Tibial nerve (tissue), 4 donors: Measurements from ENCODE around the gene VWF. TPM values are rescaled to one million over a fixed set of nuclear protein-coding genes. Genes with fewer than 3 reads are reported as not detected.
"Not testable (repeated sequence)": the region's sequence is repeated elsewhere in the genome, so short reads cannot be mapped to it uniquely, and the experiment has no call there.

Experiments
- DNase-seq, 2 donors: peaks; one replicate each; pipeline ENCODE4 v3.0.0-alpha.2; 2019; ENCODE audit warnings: low spot score in 2 of 2
- H3K27ac ChIP-seq, 4 donors: fragments of 200-600 bp; sonication (generic) in 3 of 4; one replicate each; pipeline ENCODE4 v1.5.1; 2017 to 2019; ENCODE audit warnings: mild to moderate bottlenecking in 1 of 4
- H3K27me3 ChIP-seq, 2 donors: fragments of 200-600 bp; sonication (generic) in 1 of 2; one replicate each; pipeline versions ENCODE4 v1.5.1 to v1.6.0; 2017 to 2019
- H3K36me3 ChIP-seq, 3 donors: fragments of 200-600 bp; sonication (generic); one replicate each; pipeline ENCODE4 v1.5.1; 2018 to 2019
- H3K4me1 ChIP-seq, 4 donors: fragments of 200-600 bp; sonication (generic) in 3 of 4; one replicate each; pipeline ENCODE4 v1.5.1; 2017 to 2019
- H3K4me3 ChIP-seq, 4 donors: fragments of 200-600 bp; sonication (generic) in 3 of 4; one replicate each; pipeline ENCODE4 v1.5.1; 2017 to 2019; ENCODE audit warnings: mild to moderate bottlenecking in 1 of 4, moderate library complexity in 1 of 4
- H3K9me3 ChIP-seq, 4 donors: fragments of 200-600 bp; sonication (generic) in 3 of 4; one replicate each; pipeline ENCODE4 v1.5.1; 2017 to 2019
- EP300 ChIP-seq, 2 donors: sonication (generic); formaldehyde crosslinking; IDR thresholded peaks; one replicate each; pipeline ENCODE4 v1.6.1; 2017; ENCODE audit warnings: antibody characterized with exemption in 2 of 2, mild to moderate bottlenecking in 1 of 2
- POLR2A ChIP-seq, 2 donors: fragments of 450-650 bp; IDR thresholded peaks; one replicate each; pipeline ENCODE4 v1.6.1; 2017; ENCODE audit warnings: antibody characterized with exemption in 2 of 2, mild to moderate bottlenecking in 2 of 2, moderate library complexity in 2 of 2
- WGBS, 2 donors: methylation state at CpG; one replicate each; pipeline ENCODE4 v1.1.5; 2018; 5-methylcytosine and 5-hydroxymethylcytosine counted together
- total RNA-seq, 4 donors: library from RNA; depleted of rRNA; stranded (reverse); fragments of >200 nt; gene quantifications; one replicate each; pipeline ENCODE4 v1.1.0, GENCODE V29; 2016
- TF ChIP-seq, protein P1 (sequence below), 5 experiments: fragments of 200-600 bp in 3 of 5; fragments of 450-650 bp in 2 of 5; sonication (generic) in 3 of 5; IDR thresholded peaks; one replicate each; pipeline ENCODE4 v1.5.1; 2016 to 2019; ENCODE audit warnings: antibody characterized with exemption in 5 of 5, mild to moderate bottlenecking in 3 of 5, moderate library complexity in 2 of 5

Gene VWF
- total RNA-seq, 4 donors from 2014 or later = 82.7 to 311 (median 214) TPM

DNA sequence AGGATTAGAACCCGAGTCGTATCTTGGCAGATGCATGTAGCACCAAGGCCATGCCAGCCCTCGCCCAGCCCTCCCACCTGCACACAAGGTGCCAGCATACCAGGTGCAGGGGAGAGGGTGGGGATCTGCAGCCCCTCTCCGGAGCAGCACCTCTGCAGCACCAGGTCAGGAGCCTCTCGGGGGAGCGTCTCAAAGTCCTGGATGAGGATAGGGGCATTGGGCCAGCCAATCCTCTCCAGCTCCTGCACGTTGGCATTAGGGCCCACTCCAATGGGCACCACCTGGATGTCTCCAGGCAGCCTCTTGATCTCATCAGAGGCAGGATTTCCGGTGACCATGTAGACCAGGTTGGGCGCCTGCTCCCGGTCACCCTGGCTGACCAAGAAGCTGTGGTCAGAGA lies 106.2 kb downstream of the VWF start:
- no peaks in the 10 kb centered on the region for H3K4me1 ChIP-seq
- H3K27me3 ChIP-seq = no peaks in the 10 kb centered on the region
- no peak overlapping the region for H3K4me3 ChIP-seq
- no peak for DNase-seq
- no peak overlapping the region for H3K27ac ChIP-seq
- no peaks in the 10 kb centered on the region for H3K9me3 ChIP-seq
- peaks cover 0 to 4% (median 0%) of the 10 kb centered on the region in 3 donors for H3K36me3 ChIP-seq
- WGBS, 2 donors = 89 to 93% methylated on average over 7 to 9 of the region's 10 CpGs
- TF ChIP-seq, protein P1, sequence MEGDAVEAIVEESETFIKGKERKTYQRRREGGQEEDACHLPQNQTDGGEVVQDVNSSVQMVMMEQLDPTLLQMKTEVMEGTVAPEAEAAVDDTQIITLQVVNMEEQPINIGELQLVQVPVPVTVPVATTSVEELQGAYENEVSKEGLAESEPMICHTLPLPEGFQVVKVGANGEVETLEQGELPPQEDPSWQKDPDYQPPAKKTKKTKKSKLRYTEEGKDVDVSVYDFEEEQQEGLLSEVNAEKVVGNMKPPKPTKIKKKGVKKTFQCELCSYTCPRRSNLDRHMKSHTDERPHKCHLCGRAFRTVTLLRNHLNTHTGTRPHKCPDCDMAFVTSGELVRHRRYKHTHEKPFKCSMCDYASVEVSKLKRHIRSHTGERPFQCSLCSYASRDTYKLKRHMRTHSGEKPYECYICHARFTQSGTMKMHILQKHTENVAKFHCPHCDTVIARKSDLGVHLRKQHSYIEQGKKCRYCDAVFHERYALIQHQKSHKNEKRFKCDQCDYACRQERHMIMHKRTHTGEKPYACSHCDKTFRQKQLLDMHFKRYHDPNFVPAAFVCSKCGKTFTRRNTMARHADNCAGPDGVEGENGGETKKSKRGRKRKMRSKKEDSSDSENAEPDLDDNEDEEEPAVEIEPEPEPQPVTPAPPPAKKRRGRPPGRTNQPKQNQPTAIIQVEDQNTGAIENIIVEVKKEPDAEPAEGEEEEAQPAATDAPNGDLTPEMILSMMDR (IDR thresholded peaks at IDR 0.05) = no peak
- TF ChIP-seq EP300 (IDR thresholded peaks at IDR 0.05) (no peak), POLR2A (IDR thresholded peaks at IDR 0.05) (no peak)

DNA sequence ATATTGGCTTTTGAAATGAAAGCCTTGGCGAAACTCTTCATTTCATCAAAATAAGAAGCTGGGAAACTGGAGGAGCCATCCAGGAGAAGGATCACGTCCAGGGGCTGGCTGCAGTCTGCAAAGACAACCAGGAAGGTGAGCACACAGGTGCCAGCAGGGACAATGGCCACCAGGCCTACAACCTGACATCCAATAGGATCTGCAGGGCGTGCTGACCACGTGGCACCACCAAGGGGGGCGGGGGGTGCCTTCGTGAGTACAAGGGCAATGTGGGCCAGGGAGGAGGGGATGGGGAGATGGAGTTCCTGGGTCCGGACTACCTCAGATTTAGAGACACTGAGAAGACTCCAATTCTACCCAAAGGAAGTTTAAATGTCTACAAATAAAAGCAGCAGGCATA lies 107.7 kb downstream of the VWF start:
- no peak overlapping the region for H3K4me3 ChIP-seq
- no peak overlapping the region for H3K27ac ChIP-seq
- 70 to 85% methylated on average over 7 of the region's 7 CpGs for WGBS, 2 donors
- H3K27me3 ChIP-seq = no peaks in the 10 kb centered on the region
- TF ChIP-seq EP300 (IDR thresholded peaks at IDR 0.05) (no peak), POLR2A (IDR thresholded peaks at IDR 0.05) (no peak)
- TF ChIP-seq, protein P1 (IDR thresholded peaks at IDR 0.05) = no peak
- peaks cover 0 to 7% (median 0%) of the 10 kb centered on the region in 3 donors for H3K36me3 ChIP-seq
- DNase-seq = no peak
- no peaks in the 10 kb centered on the region for H3K9me3 ChIP-seq
- no peaks in the 10 kb centered on the region for H3K4me1 ChIP-seq

DNA sequence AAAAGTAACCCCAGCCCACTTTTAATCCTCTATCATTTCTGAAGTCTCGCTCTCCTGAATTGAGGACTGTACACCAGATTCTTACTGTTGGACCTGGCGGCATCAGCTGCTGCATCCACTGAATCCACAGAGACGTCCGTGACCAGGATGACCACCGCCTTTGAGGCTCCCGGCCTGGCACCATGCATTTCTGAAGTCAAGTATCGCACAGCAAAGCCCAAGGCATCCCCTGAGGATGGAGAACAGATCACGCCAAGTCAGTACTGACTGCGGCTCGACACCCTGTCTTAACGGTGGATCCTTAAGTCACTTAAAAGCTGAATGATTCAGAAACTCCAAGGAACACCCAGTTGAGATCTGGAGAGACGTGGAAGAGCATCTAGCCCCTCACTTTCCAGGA lies 108.5 kb downstream of the VWF start:
- H3K4me3 ChIP-seq, DNase-seq, H3K27me3 ChIP-seq, H3K9me3 ChIP-seq, H3K36me3 ChIP-seq, H3K27ac ChIP-seq, H3K4me1 ChIP-seq: not testable (repeated sequence)
- 93 to 96% methylated on average over 12 of the region's 12 CpGs for WGBS, 2 donors

DNA sequence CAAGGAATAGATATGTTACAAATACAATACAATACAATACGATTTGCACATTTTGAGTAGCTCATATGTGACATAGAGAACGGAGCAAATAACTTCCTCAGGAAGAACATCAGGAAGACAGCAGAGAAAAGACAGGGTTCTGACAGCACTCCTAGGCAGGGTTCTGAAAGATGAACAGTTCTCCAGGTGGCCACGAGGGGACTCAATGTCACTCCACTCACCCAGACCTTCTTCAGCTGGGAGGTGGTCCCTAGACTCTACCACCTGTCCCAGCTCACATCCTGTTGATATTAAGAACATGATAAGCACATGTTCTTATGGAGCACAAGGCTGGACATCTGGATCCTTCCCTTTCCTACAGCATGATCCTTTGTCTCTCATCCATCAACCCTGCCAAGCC lies 109.2 kb downstream of the VWF start:
- not testable (repeated sequence) for H3K36me3 ChIP-seq, H3K27me3 ChIP-seq, DNase-seq, H3K4me3 ChIP-seq, H3K27ac ChIP-seq, H3K9me3 ChIP-seq, H3K4me1 ChIP-seq
- WGBS, 2 donors = 56 to 65% methylated on average over 3 of the region's 3 CpGs

DNA sequence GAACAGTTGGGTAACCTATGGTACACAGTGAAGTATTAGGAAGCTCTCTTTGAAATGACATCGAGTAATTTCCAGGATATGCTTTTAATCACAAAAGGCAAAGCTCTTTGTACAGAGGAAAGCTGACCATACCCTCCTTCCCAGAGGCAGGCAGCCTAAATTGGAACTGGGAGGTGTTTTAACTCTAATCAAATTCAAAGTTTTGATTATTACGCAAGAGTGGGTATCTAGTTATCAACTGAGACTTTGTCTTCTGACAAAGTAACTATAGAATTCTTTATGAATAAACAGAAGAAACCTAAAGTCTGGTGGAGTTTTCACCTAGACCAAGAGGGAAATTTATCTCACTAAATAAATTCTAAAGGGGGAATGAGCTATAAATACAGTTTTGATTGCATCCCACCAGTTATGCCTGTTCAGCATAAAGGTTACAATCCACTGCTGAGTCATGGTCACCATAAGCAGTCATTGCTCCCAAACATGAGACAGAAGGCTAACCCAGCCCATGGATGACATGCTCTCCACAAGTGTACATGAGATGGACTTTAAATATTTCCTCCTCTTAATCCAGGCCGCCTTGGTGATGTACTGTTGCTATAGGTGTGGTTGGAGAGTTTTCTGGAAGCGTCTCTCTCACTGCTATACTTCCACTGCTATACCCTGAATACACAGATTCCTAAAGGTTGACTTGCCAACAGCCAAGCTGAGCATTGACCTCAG lies 113.7 kb downstream of the VWF start:
- H3K36me3 ChIP-seq, H3K27me3 ChIP-seq, H3K9me3 ChIP-seq, H3K27ac ChIP-seq, H3K4me1 ChIP-seq, H3K4me3 ChIP-seq, DNase-seq: not testable (repeated sequence)
- 83 to 88% methylated on average over 4 of the region's 4 CpGs for WGBS, 2 donors

DNA sequence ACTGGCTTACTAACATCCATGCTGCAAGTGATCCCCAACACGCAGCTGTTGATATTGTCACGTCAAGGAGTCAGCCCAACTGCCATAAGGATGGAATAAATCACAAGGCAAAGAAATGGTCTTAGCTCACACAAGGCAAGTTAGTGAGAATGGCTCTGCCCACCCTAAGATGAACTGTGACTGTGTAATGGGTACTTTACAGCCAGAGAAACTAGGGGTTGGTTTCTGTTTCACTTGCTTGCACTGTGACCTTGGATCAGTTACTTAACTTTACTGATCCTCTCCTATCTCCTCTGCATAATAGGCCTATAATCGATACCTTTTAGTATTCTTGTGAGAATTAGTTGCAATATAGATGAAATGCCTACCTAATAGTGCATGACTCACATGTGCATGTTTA lies 127.2 kb downstream of the VWF start:
- H3K27me3 ChIP-seq = no peaks in the 10 kb centered on the region
- H3K4me3 ChIP-seq = no peak overlapping the region
- WGBS, 2 donors = 97 to 99% methylated on average over 3 of the region's 3 CpGs
- H3K4me1 ChIP-seq = no peaks in the 10 kb centered on the region
- TF ChIP-seq, protein P1 (IDR thresholded peaks at IDR 0.05) = no peak
- TF ChIP-seq POLR2A (IDR thresholded peaks at IDR 0.05) = no peak
- TF ChIP-seq EP300 (IDR thresholded peaks at IDR 0.05) = no peak
- peaks cover 0 to 12% (median 0%) of the 10 kb centered on the region in 3 donors for H3K36me3 ChIP-seq
- DNase-seq = no peak
- no peaks in the 10 kb centered on the region for H3K9me3 ChIP-seq
- H3K27ac ChIP-seq = no peak overlapping the region

DNA sequence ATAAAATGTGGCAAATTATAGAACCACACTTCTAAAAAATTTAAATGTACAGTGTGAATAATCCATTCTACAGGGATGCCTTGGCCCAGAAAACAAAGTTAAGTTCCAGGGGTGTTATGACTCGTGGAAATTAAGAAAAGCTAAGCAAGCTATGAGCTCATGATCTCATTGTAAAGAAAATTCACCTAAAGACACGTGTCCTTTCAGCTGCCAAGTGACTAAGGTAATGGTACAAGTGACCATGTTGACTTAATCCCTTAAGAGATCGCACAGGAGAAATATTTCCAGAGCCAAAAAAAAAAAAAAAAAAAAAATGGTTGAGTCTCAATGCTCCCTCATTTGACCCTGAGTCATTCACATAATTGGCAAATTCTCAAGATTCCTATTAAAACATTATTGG lies 128.0 kb downstream of the VWF start:
- 74 to 81% methylated on average over 3 of the region's 3 CpGs for WGBS, 2 donors
- TF ChIP-seq POLR2A (IDR thresholded peaks at IDR 0.05) = no peak
- TF ChIP-seq, protein P1 (IDR thresholded peaks at IDR 0.05) = no peak
- TF ChIP-seq EP300 (IDR thresholded peaks at IDR 0.05) = no peak
- H3K27me3 ChIP-seq = no peaks in the 10 kb centered on the region
- no peaks in the 10 kb centered on the region for H3K4me1 ChIP-seq
- no peak for DNase-seq
- no peak overlapping the region for H3K27ac ChIP-seq
- H3K9me3 ChIP-seq = no peaks in the 10 kb centered on the region
- no peak overlapping the region for H3K4me3 ChIP-seq
- H3K36me3 ChIP-seq = peaks cover 0 to 12% (median 0%) of the 10 kb centered on the region in 3 donors
